Neuronal stem cell (in vitro differentiated cells): ENCODE results near the gene APOL5.
"Not testable (repeated sequence)": the region's sequence is repeated elsewhere in the genome, so short reads cannot be mapped to it uniquely, and the experiment has no call there.

Experiments used
- DNase-seq: peaks from one replicate; pipeline ENCODE4 v3.0.0-alpha.2; 2013; ENCODE audit warnings: low spot score
- H2AFZ ChIP-seq: one replicate; pipeline ENCODE4 v1.6.1; 2013; ENCODE audit warnings: mild to moderate bottlenecking, low read length, inconsistent platforms
- H2AK5ac ChIP-seq: 2 replicates; pipeline ENCODE4 v1.6.1; 2013; ENCODE audit warnings: low read depth, mild to moderate bottlenecking, inconsistent platforms, low read length, moderate library complexity, mixed read lengths
- H2BK120ac ChIP-seq: 2 replicates; pipeline ENCODE4 v1.6.1; 2013; ENCODE audit warnings: low read depth, mild to moderate bottlenecking, inconsistent platforms, low read length, moderate library complexity, mixed read lengths
- H2BK12ac ChIP-seq: one replicate; pipeline ENCODE4 v1.6.1; 2013; ENCODE audit warnings: low read length, inconsistent platforms
- H2BK15ac ChIP-seq: 2 replicates; pipeline ENCODE4 v1.6.1; 2013; ENCODE audit warnings: mild to moderate bottlenecking, low read length, inconsistent platforms, mixed read lengths
- H2BK5ac ChIP-seq: one replicate; pipeline ENCODE4 v1.6.1; 2013; ENCODE audit warnings: inconsistent platforms, mild to moderate bottlenecking, low read length, moderate library complexity
- H3K14ac ChIP-seq: one replicate; pipeline ENCODE4 v1.6.1; 2013; ENCODE audit warnings: low read length, inconsistent platforms
- H3K18ac ChIP-seq: 2 replicates; pipeline ENCODE4 v1.6.1; 2013; ENCODE audit warnings: low read length, inconsistent platforms
- H3K23ac ChIP-seq: 2 replicates; pipeline ENCODE4 v1.6.1; 2013; ENCODE audit warnings: low read depth, mild to moderate bottlenecking, mixed read lengths, low read length, inconsistent platforms; ENCODE audit not compliant: poor library complexity
- H3K27ac ChIP-seq: replicated peaks from 3 replicates; pipeline ENCODE4 v1.5.1; 2013; ENCODE audit warnings: low read length, inconsistent platforms
- H3K27me3 ChIP-seq, 3 experiments: 2 replicates each; pipeline ENCODE4 v1.6.1; 2013; ENCODE audit warnings: low read length in 3 of 3, mild to moderate bottlenecking in 2 of 3, inconsistent platforms in 1 of 3, low read depth in 1 of 3, mixed read lengths in 1 of 3, moderate library complexity in 1 of 3; ENCODE audit not compliant: control insufficient read depth in 3 of 3, insufficient read depth in 3 of 3
- H3K36me3 ChIP-seq, 2 donors: replicated peaks in 1 of 2; 2 replicates each; pipeline ENCODE4 v1.6.1; 2013; ENCODE audit warnings: low read length in 2 of 2; ENCODE audit not compliant: control insufficient read depth in 2 of 2, insufficient read depth in 2 of 2
- H3K4ac ChIP-seq: 2 replicates; pipeline ENCODE4 v1.6.1; 2013; ENCODE audit warnings: inconsistent platforms, mild to moderate bottlenecking, low read length, moderate library complexity
- H3K4me1 ChIP-seq, 2 donors: 1 replicate in 1 of 2; 2 replicates in 1 of 2; pipeline ENCODE4 v1.6.1; 2013; ENCODE audit warnings: low read length in 2 of 2, low read depth in 1 of 2; ENCODE audit not compliant: control insufficient read depth in 2 of 2, insufficient read depth in 1 of 2
- H3K4me2 ChIP-seq: one replicate; pipeline ENCODE4 v1.6.1; 2013; ENCODE audit warnings: mild to moderate bottlenecking, low read length, inconsistent platforms; ENCODE audit not compliant: insufficient read depth, poor library complexity, severe bottlenecking
- H3K4me3 ChIP-seq, 2 donors: 2 replicates each; pipeline ENCODE4 v1.5.1; 2013; ENCODE audit warnings: low read length in 2 of 2, mild to moderate bottlenecking in 2 of 2, inconsistent platforms in 1 of 2, moderate library complexity in 1 of 2
- H3K79me1 ChIP-seq: one replicate; pipeline ENCODE4 v1.6.1; 2013; ENCODE audit warnings: low read depth, mild to moderate bottlenecking, inconsistent platforms, low read length, moderate library complexity
- H3K9ac ChIP-seq: one replicate; pipeline ENCODE4 v1.6.1; 2013; ENCODE audit warnings: mild to moderate bottlenecking, low read depth, low read length, inconsistent platforms; ENCODE audit not compliant: poor library complexity
- H3K9me3 ChIP-seq, 2 donors: replicated peaks in 1 of 2; 2 replicates each; pipeline versions ENCODE3 to v1.6.1; 2013; ENCODE audit warnings: low read length in 2 of 2, mild to moderate bottlenecking in 2 of 2, inconsistent platforms in 1 of 2, low read depth in 1 of 2, mixed read lengths in 1 of 2, moderate library complexity in 1 of 2; ENCODE audit not compliant: control insufficient read depth in 2 of 2, insufficient read depth in 1 of 2
- H4K8ac ChIP-seq: one replicate; pipeline ENCODE4 v1.6.1; 2013; ENCODE audit warnings: low read depth, mild to moderate bottlenecking, inconsistent platforms, low read length, moderate library complexity
- H4K91ac ChIP-seq: one replicate; pipeline ENCODE4 v1.6.1; 2013; ENCODE audit warnings: low read length, low read depth, mild to moderate bottlenecking, inconsistent platforms; ENCODE audit not compliant: poor library complexity
- WGBS, 2 donors: extraction: QIAGEN DNeasy Blood & Tissue Kit; methylation state at CpG; one replicate each; pipeline ENCODE4 v1.1.7; 2013; ENCODE audit warnings: missing lambda C conversion rate in 2 of 2, mixed read lengths in 1 of 2; ENCODE audit not compliant: insufficient read length in 2 of 2, insufficient replicate concordance in 1 of 2; ENCODE audit errors: extremely low coverage in 2 of 2; 5-methylcytosine and 5-hydroxymethylcytosine counted together

Gene APOL5

DNA sequence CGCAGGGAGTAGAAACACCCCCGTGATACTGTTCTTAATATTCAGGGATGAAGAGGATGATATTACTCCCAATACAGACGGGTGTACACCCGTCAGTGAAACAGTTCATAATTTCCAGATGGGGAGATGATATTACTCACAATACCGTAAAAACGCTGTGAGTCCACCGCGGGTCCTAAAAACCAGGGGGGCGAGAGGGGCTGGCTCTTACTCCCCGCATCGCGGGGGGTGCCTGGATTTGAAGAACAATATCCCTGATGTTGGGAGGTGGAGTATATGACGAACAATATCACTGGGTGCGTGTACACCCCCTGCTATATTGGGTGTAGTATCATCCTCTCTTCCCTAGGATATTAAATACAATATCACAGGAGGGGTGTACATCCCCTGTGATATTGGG is 20.5 kb upstream of the APOL5 start:
- H2BK12ac ChIP-seq: no peak overlapping the region
- no peak overlapping the region for H3K23ac ChIP-seq
- H3K27ac ChIP-seq: no peak overlapping the region
- H3K36me3 ChIP-seq: no peaks in the 10 kb centered on the region
- H3K4me3 ChIP-seq: no peak overlapping the region
- H3K9ac ChIP-seq: no peak overlapping the region
- no peaks in the 10 kb centered on the region for H3K79me1 ChIP-seq
- no peak for DNase-seq
- no peak overlapping the region for H2BK120ac ChIP-seq
- H3K14ac ChIP-seq: no peak overlapping the region
- H2BK5ac ChIP-seq: no peak overlapping the region
- no peak overlapping the region for H3K18ac ChIP-seq
- peaks cover 0 to 8% (median 0%) of the 10 kb centered on the region in 3 experiments for H3K27me3 ChIP-seq
- H3K9me3 ChIP-seq: no peaks in the 10 kb centered on the region
- H4K91ac ChIP-seq: no peak overlapping the region
- no peak overlapping the region for H2BK15ac ChIP-seq
- no peak overlapping the region for H2AK5ac ChIP-seq
- H4K8ac ChIP-seq: no peak overlapping the region
- no peak overlapping the region for H3K4ac ChIP-seq
- no peak overlapping the region for H3K4me2 ChIP-seq
- no peaks in the 10 kb centered on the region for H3K4me1 ChIP-seq
- H2AFZ ChIP-seq: no peak overlapping the region
- no CpG with 5 or more reads among the region's 14 CpGs for WGBS, 2 donors

DNA sequence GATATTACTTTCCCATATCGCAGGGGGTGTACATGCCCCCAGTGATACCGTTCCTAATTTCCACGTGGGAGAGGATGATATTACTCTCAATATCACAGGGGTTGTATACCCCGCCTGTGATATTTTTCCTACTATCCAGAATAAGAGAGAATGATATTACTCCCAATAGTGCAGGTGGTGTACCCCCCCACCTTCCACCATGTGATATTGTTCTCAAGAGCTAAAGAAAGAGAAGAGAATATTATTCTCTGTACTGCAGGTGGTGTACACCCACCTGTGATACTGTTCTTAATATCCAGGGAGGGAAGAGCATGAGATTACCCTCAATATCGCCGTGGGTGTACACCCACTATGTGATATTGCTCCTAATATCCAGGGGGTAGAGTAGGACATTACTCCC is 17.8 kb upstream of the APOL5 start:
- H2BK5ac ChIP-seq, H2AFZ ChIP-seq, H2BK15ac ChIP-seq, H3K4me1 ChIP-seq, H3K9ac ChIP-seq, H2AK5ac ChIP-seq, H3K4ac ChIP-seq, H4K91ac ChIP-seq, DNase-seq, H3K27ac ChIP-seq, H3K4me2 ChIP-seq, H3K18ac ChIP-seq, H3K14ac ChIP-seq, H4K8ac ChIP-seq, H3K79me1 ChIP-seq, H3K36me3 ChIP-seq, H3K23ac ChIP-seq, H2BK120ac ChIP-seq, H2BK12ac ChIP-seq, H3K9me3 ChIP-seq, H3K4me3 ChIP-seq: not testable (repeated sequence)
- WGBS, 2 donors: no CpG with 5 or more reads among the region's 6 CpGs
- H3K27me3 ChIP-seq: peaks cover 0 to 16% (median 0%) of the 10 kb centered on the region in 3 experiments

DNA sequence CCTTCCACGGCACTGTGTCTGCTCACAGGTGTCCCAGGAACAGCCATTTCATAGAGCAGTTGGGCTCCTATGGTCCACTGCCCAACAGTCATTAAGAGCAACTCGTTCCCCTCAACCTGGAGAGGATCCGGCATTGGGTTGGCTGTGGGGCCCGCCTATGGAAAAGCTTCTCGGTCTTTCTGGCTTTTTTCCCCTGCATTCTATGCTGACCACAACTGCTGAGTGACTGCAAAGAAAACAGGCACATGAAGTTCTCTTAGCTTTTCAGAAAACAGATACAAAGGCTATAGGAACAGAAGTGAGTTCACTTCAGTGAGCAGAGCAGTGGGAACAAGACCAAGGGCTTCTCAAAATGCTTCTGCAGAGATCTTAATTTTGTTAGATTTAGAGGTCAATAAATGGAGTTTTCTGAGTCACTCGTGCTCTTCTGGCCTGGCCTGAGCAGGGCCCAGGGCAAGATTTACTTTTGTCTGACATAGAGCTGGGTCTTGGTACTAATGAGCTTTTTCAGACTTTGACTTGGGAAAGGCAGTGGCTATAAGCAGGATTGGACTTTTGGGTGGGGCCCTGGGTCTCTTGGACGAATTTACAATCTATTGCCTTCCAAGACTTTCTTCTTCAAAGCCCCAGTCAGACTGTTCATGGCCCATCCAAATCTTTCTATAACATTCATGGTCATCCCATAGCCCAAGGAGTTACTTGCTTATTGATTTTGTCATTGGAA is 13.6 kb upstream of the APOL5 start:
- no peak overlapping the region for H2BK15ac ChIP-seq
- no peak for DNase-seq
- H4K91ac ChIP-seq: no peak overlapping the region
- no peak overlapping the region for H2BK5ac ChIP-seq
- H3K4me3 ChIP-seq: no peak overlapping the region
- no peaks in the 10 kb centered on the region for H3K4me1 ChIP-seq
- no peak overlapping the region for H2BK120ac ChIP-seq
- H3K4me2 ChIP-seq: no peak overlapping the region
- H3K36me3 ChIP-seq: no peaks in the 10 kb centered on the region
- no peak overlapping the region for H3K9ac ChIP-seq
- no peak overlapping the region for H3K14ac ChIP-seq
- no peak overlapping the region for H2AK5ac ChIP-seq
- H2BK12ac ChIP-seq: no peak overlapping the region
- H3K18ac ChIP-seq: no peak overlapping the region
- H4K8ac ChIP-seq: no peak overlapping the region
- H3K23ac ChIP-seq: no peak overlapping the region
- no peaks in the 10 kb centered on the region for H3K9me3 ChIP-seq
- H2AFZ ChIP-seq: no peak overlapping the region
- H3K27me3 ChIP-seq: peaks cover 0 to 16% (median 0%) of the 10 kb centered on the region in 3 experiments
- WGBS, 2 donors: no CpG with 5 or more reads among the region's 7 CpGs
- no peak overlapping the region for H3K4ac ChIP-seq
- H3K79me1 ChIP-seq: no peaks in the 10 kb centered on the region
- H3K27ac ChIP-seq: no peak overlapping the region

DNA sequence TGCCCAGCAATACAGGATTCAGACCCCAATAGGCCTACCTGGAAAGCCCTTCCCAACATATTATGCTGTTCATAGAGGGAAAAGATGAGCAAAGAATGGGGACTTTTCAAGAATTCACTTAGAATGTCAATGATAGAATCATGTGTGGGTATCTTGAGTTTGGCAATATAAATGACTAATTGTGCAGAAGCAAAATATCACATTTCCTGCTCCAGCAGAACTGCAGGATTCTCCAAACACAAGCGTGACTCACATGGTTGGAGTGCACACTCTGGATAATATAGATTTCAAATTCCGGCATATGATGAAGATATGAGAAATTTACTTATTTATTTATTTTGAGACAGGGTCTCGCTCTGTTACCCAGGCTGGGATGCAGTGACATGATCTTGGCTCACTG is 12.5 kb upstream of the APOL5 start:
- no peak overlapping the region for H3K4me3 ChIP-seq
- no peaks in the 10 kb centered on the region for H3K79me1 ChIP-seq
- H4K8ac ChIP-seq: no peak overlapping the region
- H2BK120ac ChIP-seq: no peak overlapping the region
- H2AK5ac ChIP-seq: no peak overlapping the region
- H3K36me3 ChIP-seq: no peaks in the 10 kb centered on the region
- H4K91ac ChIP-seq: no peak overlapping the region
- WGBS, 2 donors: no CpG with 5 or more reads among the region's 3 CpGs
- no peak overlapping the region for H2AFZ ChIP-seq
- no peak overlapping the region for H2BK5ac ChIP-seq
- no peak overlapping the region for H2BK15ac ChIP-seq
- H3K27me3 ChIP-seq: peaks cover 0 to 16% (median 0%) of the 10 kb centered on the region in 3 experiments
- DNase-seq: no peak
- no peak overlapping the region for H3K9ac ChIP-seq
- H3K9me3 ChIP-seq: no peaks in the 10 kb centered on the region
- no peaks in the 10 kb centered on the region for H3K4me1 ChIP-seq
- no peak overlapping the region for H3K14ac ChIP-seq
- no peak overlapping the region for H3K27ac ChIP-seq
- no peak overlapping the region for H3K4ac ChIP-seq
- H2BK12ac ChIP-seq: no peak overlapping the region
- H3K4me2 ChIP-seq: no peak overlapping the region
- no peak overlapping the region for H3K18ac ChIP-seq
- H3K23ac ChIP-seq: no peak overlapping the region
